Nephron progenitor cell (in vitro differentiated cells): ENCODE measurements around the gene RTCB.
"Not testable (repeated sequence)": the region's sequence is repeated elsewhere in the genome, so short reads cannot be mapped to it uniquely, and the experiment has no call there.

Source experiments
- DNase-seq: peaks from one replicate; pipeline ENCODE4 v3.0.0; 2021
- H3K27ac Mint-ChIP-seq: 2 replicates; pipeline ENCODE4 v1.8.0; 2021; ENCODE audit warnings: mild to moderate bottlenecking, moderate library complexity, mixed read lengths
- H3K27me3 Mint-ChIP-seq: 2 replicates; pipeline ENCODE4 v1.8.0; 2021; ENCODE audit warnings: mild to moderate bottlenecking, low read depth, mixed read lengths; ENCODE audit not compliant: poor library complexity
- H3K36me3 Mint-ChIP-seq: 2 replicates; pipeline ENCODE4 v1.8.0; 2021; ENCODE audit warnings: low read depth, mixed read lengths
- H3K4me1 Mint-ChIP-seq: 2 replicates; pipeline ENCODE4 v1.8.0; 2021; ENCODE audit warnings: mixed read lengths
- H3K4me3 Mint-ChIP-seq: 2 replicates; pipeline ENCODE4 v1.8.0; 2021; ENCODE audit warnings: mild to moderate bottlenecking, moderate library complexity, mixed read lengths
- H3K9me3 Mint-ChIP-seq: 2 replicates; pipeline ENCODE4 v1.8.0; 2021; ENCODE audit warnings: mild to moderate bottlenecking, moderate library complexity, mixed read lengths
- TF ChIP-seq, protein P1 (sequence below): fragments of 200-600 bp; sonication (generic); IDR thresholded peaks from 2 replicates; pipeline ENCODE4 v1.5.0; 2021; ENCODE audit warnings: antibody characterized with exemption

Gene RTCB

DNA sequence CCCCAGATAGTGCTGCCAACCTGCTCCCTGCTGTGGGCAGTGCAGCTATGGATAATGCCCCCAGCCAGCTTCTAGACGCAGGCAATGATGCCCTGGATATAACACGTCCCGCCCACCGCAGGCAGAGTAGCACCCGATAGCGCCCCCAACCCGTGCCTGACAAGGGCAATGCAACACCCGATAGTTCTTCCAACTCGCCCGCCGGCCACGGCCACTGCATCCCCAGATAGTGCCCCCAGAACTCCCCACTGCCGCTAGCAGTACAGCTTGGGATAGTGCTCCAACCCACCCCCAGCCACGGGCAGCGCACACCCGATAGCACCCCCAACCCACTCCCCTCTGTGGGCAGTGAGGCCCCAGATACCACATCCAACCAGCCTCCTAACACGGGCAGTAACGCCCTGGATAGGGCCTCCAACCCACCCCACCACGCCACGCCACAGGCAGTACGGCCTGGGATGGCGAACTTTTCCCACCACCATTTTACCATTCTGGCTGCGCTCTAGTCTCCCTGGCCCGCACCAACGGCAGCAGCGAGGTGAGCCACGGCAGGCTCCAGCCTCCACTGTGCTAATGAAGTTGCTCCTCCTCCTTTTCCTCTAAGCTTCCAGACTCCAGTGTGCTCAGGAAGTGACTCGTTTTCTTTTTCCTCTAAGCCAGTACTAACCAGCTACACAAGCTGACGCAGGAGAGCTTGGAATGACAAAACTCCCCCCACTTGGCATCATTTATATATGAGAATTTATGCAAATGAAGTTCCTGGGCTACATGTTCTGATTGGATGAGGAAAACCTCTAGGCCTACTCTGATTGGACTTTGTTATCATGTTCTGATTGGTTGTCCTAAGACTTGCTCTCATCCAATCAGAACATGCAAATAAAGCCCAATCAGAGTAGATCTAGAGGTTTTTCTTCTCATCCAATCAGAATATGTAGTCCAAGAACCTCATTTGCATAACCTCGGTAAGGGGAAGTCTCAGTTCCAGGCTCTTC is 57.4 kb downstream of the RTCB start:
- Mint-ChIP-seq H3K27me3 (peaks cover 5% of the 10 kb centered on the region), H3K27ac (no peak overlapping the region), H3K36me3 (no peaks in the 10 kb centered on the region)

DNA sequence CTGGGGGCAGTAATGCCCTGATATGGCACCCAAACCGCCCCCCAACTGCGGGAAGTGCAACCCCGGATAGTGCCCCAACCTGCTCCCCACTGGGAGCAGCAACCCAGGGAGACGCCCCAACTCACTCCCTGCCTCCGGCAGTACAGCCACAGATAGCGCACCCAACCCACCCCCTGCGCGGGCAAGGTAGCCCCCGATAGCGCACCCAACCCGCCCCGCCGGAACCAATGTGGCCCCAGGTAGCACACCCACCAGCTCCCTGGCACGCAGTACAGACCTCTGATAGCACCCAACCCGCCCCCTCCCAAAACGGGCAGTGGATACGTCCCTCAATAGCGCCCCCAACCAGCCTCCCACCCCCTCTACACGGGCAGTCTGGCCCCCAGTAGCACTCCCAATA is 58.2 kb downstream of the RTCB start:
- Mint-ChIP-seq H3K27me3 (peaks cover 3% of the 10 kb centered on the region), H3K4me3 (no peak overlapping the region), H3K27ac (no peak overlapping the region), H3K36me3 (no peaks in the 10 kb centered on the region), H3K9me3 (no peaks in the 10 kb centered on the region), H3K4me1 (peaks cover 19% of the 10 kb centered on the region)
- TF ChIP-seq, protein P1, sequence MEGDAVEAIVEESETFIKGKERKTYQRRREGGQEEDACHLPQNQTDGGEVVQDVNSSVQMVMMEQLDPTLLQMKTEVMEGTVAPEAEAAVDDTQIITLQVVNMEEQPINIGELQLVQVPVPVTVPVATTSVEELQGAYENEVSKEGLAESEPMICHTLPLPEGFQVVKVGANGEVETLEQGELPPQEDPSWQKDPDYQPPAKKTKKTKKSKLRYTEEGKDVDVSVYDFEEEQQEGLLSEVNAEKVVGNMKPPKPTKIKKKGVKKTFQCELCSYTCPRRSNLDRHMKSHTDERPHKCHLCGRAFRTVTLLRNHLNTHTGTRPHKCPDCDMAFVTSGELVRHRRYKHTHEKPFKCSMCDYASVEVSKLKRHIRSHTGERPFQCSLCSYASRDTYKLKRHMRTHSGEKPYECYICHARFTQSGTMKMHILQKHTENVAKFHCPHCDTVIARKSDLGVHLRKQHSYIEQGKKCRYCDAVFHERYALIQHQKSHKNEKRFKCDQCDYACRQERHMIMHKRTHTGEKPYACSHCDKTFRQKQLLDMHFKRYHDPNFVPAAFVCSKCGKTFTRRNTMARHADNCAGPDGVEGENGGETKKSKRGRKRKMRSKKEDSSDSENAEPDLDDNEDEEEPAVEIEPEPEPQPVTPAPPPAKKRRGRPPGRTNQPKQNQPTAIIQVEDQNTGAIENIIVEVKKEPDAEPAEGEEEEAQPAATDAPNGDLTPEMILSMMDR: no peak
- no peak for DNase-seq

More for the DNA sequence above, 57.4 kb downstream of the RTCB start:
- TF ChIP-seq, protein P1: no peak
- no peak for DNase-seq
- H3K4me1 Mint-ChIP-seq: peaks cover 19% of the 10 kb centered on the region
- no peaks in the 10 kb centered on the region for H3K9me3 Mint-ChIP-seq
- no peak overlapping the region for H3K4me3 Mint-ChIP-seq

DNA sequence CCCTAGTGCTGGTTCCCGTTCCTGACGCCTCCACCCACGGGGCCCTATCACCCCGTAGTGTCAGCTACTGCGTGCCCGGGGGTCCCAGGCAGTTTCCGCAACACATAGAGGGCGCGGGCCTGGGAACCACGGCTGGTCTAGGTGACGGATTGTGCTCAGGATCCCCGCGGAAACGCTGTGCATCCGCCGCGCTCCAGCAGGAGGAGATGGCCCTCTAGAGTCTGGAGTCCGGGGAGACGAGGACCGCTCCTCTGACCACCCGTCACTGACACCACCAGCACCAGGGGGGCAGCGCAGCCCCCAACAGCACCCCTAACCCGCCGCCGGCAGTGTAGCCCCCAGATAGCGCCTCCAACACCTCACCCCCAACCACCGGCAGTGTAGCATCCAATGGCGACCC is 58.8 kb downstream of the RTCB start:
- TF ChIP-seq, protein P1: no peak
- no peaks in the 10 kb centered on the region for H3K36me3 Mint-ChIP-seq

DNA sequence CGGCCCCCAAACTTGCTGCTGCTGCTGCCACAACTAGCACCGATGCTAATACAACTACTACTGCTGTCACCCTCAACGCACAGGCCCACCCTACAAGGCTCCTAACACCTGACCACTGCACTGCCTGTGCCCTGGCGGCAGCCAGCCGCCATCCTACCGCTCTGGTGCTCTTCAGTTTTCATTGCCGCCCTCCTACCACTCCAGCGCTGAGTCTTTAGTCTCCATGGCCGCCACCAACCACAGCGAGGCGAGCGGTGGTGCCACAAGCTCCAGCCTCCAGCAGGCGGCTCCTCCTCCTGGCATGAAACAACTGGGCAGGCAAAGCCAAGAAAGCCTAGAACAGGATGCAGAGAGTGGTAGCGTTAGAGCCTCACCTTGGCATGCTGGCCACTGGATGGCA is 59.4 kb downstream of the RTCB start:
- Mint-ChIP-seq H3K4me3 (no peak overlapping the region), H3K4me1 (peaks cover 19% of the 10 kb centered on the region), H3K9me3 (no peaks in the 10 kb centered on the region), H3K27me3 (peaks cover 3% of the 10 kb centered on the region), H3K27ac (no peak overlapping the region), H3K36me3 (no peaks in the 10 kb centered on the region)
- TF ChIP-seq, protein P1: no peak
- no peak for DNase-seq

More for the DNA sequence above, 58.8 kb downstream of the RTCB start:
- no peak overlapping the region for H3K27ac Mint-ChIP-seq
- H3K4me1 Mint-ChIP-seq: peaks cover 19% of the 10 kb centered on the region
- no peaks in the 10 kb centered on the region for H3K9me3 Mint-ChIP-seq
- DNase-seq: no peak
- peaks cover 3% of the 10 kb centered on the region for H3K27me3 Mint-ChIP-seq
- no peak overlapping the region for H3K4me3 Mint-ChIP-seq

DNA sequence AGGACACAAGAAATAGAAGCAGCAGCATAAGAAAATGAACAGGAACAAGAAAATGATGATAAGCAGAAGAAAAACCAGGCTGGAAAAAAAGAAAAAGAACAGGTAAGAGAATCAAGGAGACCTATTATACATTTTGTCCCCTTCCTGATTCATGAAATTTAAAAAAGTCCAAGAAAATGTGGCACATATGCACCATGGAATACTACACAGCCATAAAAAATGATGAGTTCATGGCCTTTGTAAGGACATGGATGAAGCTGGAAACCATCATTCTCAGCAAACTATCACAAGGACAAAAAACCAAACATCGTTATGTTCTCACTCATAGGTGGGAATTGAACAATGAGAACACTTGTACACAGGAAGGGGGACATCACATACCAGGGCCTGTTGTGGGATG is 60.2 kb downstream of the RTCB start:
- H3K4me1 Mint-ChIP-seq: peaks cover 17% of the 10 kb centered on the region
- not testable (repeated sequence) for H3K9me3 Mint-ChIP-seq, H3K4me3 Mint-ChIP-seq, H3K27me3 Mint-ChIP-seq, DNase-seq, H3K27ac Mint-ChIP-seq, H3K36me3 Mint-ChIP-seq

DNA sequence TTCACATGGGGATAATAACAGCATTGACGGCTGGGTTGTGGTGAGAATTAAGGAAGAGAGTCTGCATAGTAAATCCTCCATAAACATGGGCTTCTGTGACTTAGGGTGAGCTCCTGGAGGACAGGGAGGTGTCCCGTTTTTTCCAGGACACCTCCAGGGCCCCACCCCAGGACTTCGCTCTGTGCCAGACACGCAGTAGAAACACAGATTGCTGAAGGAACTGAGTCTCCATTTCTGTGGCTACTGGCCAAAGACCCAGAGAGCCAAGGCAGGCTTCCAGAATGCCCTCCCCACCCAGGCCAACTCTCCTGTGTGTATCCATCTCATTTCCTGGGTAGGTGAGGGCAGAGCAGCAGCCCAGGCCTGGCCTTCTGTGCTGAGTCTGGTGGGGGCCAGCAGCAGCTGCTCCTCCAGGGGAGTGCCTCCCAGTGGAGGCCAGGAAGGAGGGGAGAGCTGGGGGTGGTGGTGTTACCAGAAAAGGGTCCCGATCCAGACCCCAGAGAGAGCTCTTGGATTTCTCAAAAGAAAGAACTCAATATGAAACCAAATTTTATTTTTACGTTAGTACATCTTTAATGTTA is 63.9 kb downstream of the RTCB start:
- H3K36me3 Mint-ChIP-seq: no peaks in the 10 kb centered on the region
- peaks cover 4% of the 10 kb centered on the region for H3K9me3 Mint-ChIP-seq
- TF ChIP-seq, protein P1: no peak
- H3K4me1 Mint-ChIP-seq: peaks cover 14% of the 10 kb centered on the region
- DNase-seq: no peak
- H3K4me3 Mint-ChIP-seq: no peak overlapping the region
- H3K27me3 Mint-ChIP-seq: peaks cover 13% of the 10 kb centered on the region
- no peak overlapping the region for H3K27ac Mint-ChIP-seq
